Measurements from ENCODE around the gene RDH13. TPM values are rescaled to one million over a fixed set of nuclear protein-coding genes. Genes with fewer than 3 reads are reported as not detected.

RDH13 gene
- total RNA-seq, 4 donors from 2014 or later, result 28.4 to 125 (median 61.7) TPM

GRCh38 chr19:55091126-55091910 lies 28.4 kb upstream of the RDH13 start:
- Histone ChIP-seq H3K36me3 (peaks cover 0 to 29% (median 14%) of the 10 kb centered on the region in 4 donors), H3K27ac (no peak overlapping the region), H3K27me3 (peaks cover 6% of the 10 kb centered on the region), H3K9me3 (no peaks in the 10 kb centered on the region), H3K4me1 (peaks cover 10 to 26% (median 21%) of the 10 kb centered on the region in 4 donors), H3K4me3 (no peak overlapping the region)
- DNase-seq, result no peak
- in situ Hi-C loops (cut with MboI; ENCODE audit: low pct_ligation_motif_present in 1 of 4, low pct_unique_long_range_greater_than_20kb in 1 of 4, low sequenced_read_pairs in 3 of 4) (no loop called here), intact Hi-C loops (cut with DNase I; ENCODE audit: low total_unique reads) (no loop called here)
- 89% methylated on average over 31 of the region's 32 CpGs; no CpG with 5 or more reads in 1 of the 2 donors for WGBS, 2 donors (ENCODE audit: low coverage in 1 of 2)
- no peak for TF ChIP-seq POLR2A (IDR thresholded peaks at IDR 0.05)
- TF ChIP-seq POLR2AphosphoS5 (IDR thresholded peaks at IDR 0.05), result no peak
- TF ChIP-seq EP300 (IDR thresholded peaks at IDR 0.05; ENCODE audit: low read depth), result no peak
- no peak for TF ChIP-seq CTCF (IDR thresholded peaks at IDR 0.05)

GRCh38 chr19:55090564-55090963 lies 27.6 kb upstream of the RDH13 start:
- H3K4me3 ChIP-seq, result no peak overlapping the region
- H3K27me3 ChIP-seq, result peaks cover 13% of the 10 kb centered on the region
- intact Hi-C loops (cut with DNase I; ENCODE audit: low total_unique reads) (no loop called here), in situ Hi-C loops (cut with MboI; ENCODE audit: low pct_ligation_motif_present in 1 of 4, low pct_unique_long_range_greater_than_20kb in 1 of 4, low sequenced_read_pairs in 3 of 4) (no loop called here)
- TF ChIP-seq POLR2A (IDR thresholded peaks at IDR 0.05) (no peak), EP300 (IDR thresholded peaks at IDR 0.05; ENCODE audit: low read depth) (no peak), CTCF (IDR thresholded peaks at IDR 0.05) (no peak)
- no peaks in the 10 kb centered on the region for H3K9me3 ChIP-seq
- WGBS, 2 donors (ENCODE audit: low coverage in 1 of 2), result 90% methylated on average over 13 of the region's 13 CpGs; no CpG with 5 or more reads in 1 of the 2 donors
- peaks cover 10 to 28% (median 24%) of the 10 kb centered on the region in 4 donors for H3K4me1 ChIP-seq
- peaks cover 0 to 29% (median 14%) of the 10 kb centered on the region in 4 donors for H3K36me3 ChIP-seq
- no peak for DNase-seq
- H3K27ac ChIP-seq, result no peak overlapping the region

- Histone ChIP-seq H3K4me1 (peaks cover 10 to 28% (median 24%) of the 10 kb centered on the region in 4 donors), H3K27me3 (peaks cover 24% of the 10 kb centered on the region), H3K36me3 (peaks cover 0 to 19% (median 9%) of the 10 kb centered on the region in 4 donors), H3K9me3 (no peaks in the 10 kb centered on the region), H3K4me3 (no peak overlapping the region), H3K27ac (no peak overlapping the region)
- no peak for TF ChIP-seq CTCF (IDR thresholded peaks at IDR 0.05)
- TF ChIP-seq POLR2A (IDR thresholded peaks at IDR 0.05), result no peak
- TF ChIP-seq POLR2AphosphoS5 (IDR thresholded peaks at IDR 0.05), result no peak
- TF ChIP-seq EP300 (IDR thresholded peaks at IDR 0.05; ENCODE audit: low read depth), result no peak
- no peak for DNase-seq
- intact Hi-C loops (cut with DNase I; ENCODE audit: low total_unique reads), result no loop called here
- 80 to 100% methylated on average over 1 to 3 of the region's 3 CpGs for WGBS, 2 donors (ENCODE audit: low coverage in 1 of 2)
- in situ Hi-C loops (cut with MboI; ENCODE audit: low pct_ligation_motif_present in 1 of 4, low pct_unique_long_range_greater_than_20kb in 1 of 4, low sequenced_read_pairs in 3 of 4), result no loop called here
Observed at GRCh38 chr19:55089342-55089944, 26.5 kb upstream of the RDH13 start.

- Histone ChIP-seq H3K4me1 (peaks cover 10 to 28% (median 24%) of the 10 kb centered on the region in 4 donors), H3K27ac (no peak overlapping the region), H3K36me3 (peaks cover 0 to 16% (median 7%) of the 10 kb centered on the region in 4 donors), H3K27me3 (peaks cover 31% of the 10 kb centered on the region), H3K4me3 (no peak overlapping the region), H3K9me3 (no peaks in the 10 kb centered on the region)
- in situ Hi-C loops (cut with MboI; ENCODE audit: low pct_ligation_motif_present in 1 of 4, low pct_unique_long_range_greater_than_20kb in 1 of 4, low sequenced_read_pairs in 3 of 4) (no loop called here), intact Hi-C loops (cut with DNase I; ENCODE audit: low total_unique reads) (no loop called here)
- DNase-seq, result peak; percentile 82
- 13 to 41% methylated on average over 3 to 13 of the region's 18 CpGs for WGBS, 2 donors (ENCODE audit: low coverage in 1 of 2)
- TF ChIP-seq POLR2A (IDR thresholded peaks at IDR 0.05) (no peak), EP300 (IDR thresholded peaks at IDR 0.05; ENCODE audit: low read depth) (no peak), CTCF (IDR thresholded peaks at IDR 0.05) (peak; percentile 37 to 92 (median 88)), POLR2AphosphoS5 (IDR thresholded peaks at IDR 0.05) (no peak)
Observed at GRCh38 chr19:55088543-55089341, 25.8 kb upstream of the RDH13 start.
